Muscle of leg (tissue), 11 donors: Measurements from ENCODE around the gene FCRL6. TPM values are rescaled to one million over a fixed set of nuclear protein-coding genes. Genes with fewer than 3 reads are reported as not detected.

Source experiments
- DNase-seq: peaks from one replicate; pipeline ENCODE4 v3.0.0; 2013
- H3K27ac ChIP-seq: one replicate; pipeline ENCODE4 v1.5.1; 2013; ENCODE audit warnings: mild to moderate bottlenecking, low read length, control low read depth
- H3K27me3 ChIP-seq: one replicate; pipeline ENCODE4 v1.6.1; 2013; ENCODE audit warnings: low read length; ENCODE audit not compliant: control insufficient read depth, insufficient read depth
- H3K36me3 ChIP-seq: one replicate; pipeline ENCODE4 v1.6.1; 2013; ENCODE audit warnings: low read length; ENCODE audit not compliant: control insufficient read depth, insufficient read depth
- H3K4me1 ChIP-seq: one replicate; pipeline ENCODE4 v1.6.1; 2013; ENCODE audit warnings: low read length; ENCODE audit not compliant: control insufficient read depth, insufficient read depth
- H3K4me3 ChIP-seq: one replicate; pipeline ENCODE4 v1.5.1; 2013; ENCODE audit warnings: low read length, control low read depth
- H3K9me3 ChIP-seq: replicated peaks from 2 replicates; pipeline ENCODE4 v1.6.1; 2013; ENCODE audit warnings: low read depth, low read length; ENCODE audit not compliant: control insufficient read depth
- WGBS: methylation state at CpG from one replicate; pipeline ENCODE4 v1.1.5; 2013; ENCODE audit warnings: missing lambda C conversion rate; ENCODE audit not compliant: insufficient coverage; 5-methylcytosine and 5-hydroxymethylcytosine counted together
- polyA plus RNA-seq, 8 donors: library from polyadenylated mRNA; unstranded; fragments of 120-200 nt; gene quantifications; one replicate each; pipeline versions ENCODE4 v1.2.1 to v1.2.3, GENCODE V29; 2013; ENCODE audit warnings: inconsistent platforms in 1 of 8, low replicate concordance in 1 of 8; ENCODE audit not compliant: insufficient read length in 8 of 8, insufficient read depth in 1 of 8
- total RNA-seq: library from RNA; stranded (reverse); fragments of 120-200 nt; gene quantifications from one replicate; pipeline ENCODE4 v1.2.4, GENCODE V29; 2013

The FCRL6 gene
- total and polyA plus RNA-seq, 9 donors: 0.08 to 0.17 (median 0.11) TPM; not detected in 5

- Histone ChIP-seq H3K4me3 (no peak overlapping the region), H3K27me3 (no peaks in the 10 kb centered on the region), H3K4me1 (peaks cover 2% of the 10 kb centered on the region), H3K9me3 (no peaks in the 10 kb centered on the region), H3K27ac (no peak overlapping the region), H3K36me3 (peaks cover 4% of the 10 kb centered on the region)
- no peak for DNase-seq
- 43% methylated on average over 4 of the region's 8 CpGs for WGBS
Observed at GRCh38 chr1:159861218-159861617, 59.1 kb downstream of the FCRL6 start.

- H3K36me3 ChIP-seq: no peaks in the 10 kb centered on the region
- no peak for DNase-seq
- peaks cover 7% of the 10 kb centered on the region for H3K4me1 ChIP-seq
- no peak overlapping the region for H3K4me3 ChIP-seq
- WGBS: 54% methylated on average over 4 of the region's 5 CpGs
- H3K27ac ChIP-seq: no peak overlapping the region
- H3K9me3 ChIP-seq: no peaks in the 10 kb centered on the region
- no peaks in the 10 kb centered on the region for H3K27me3 ChIP-seq
Observed at GRCh38 chr1:159862031-159862430, 59.9 kb downstream of the FCRL6 start.

GRCh38 chr1:159862557-159862956 is 60.4 kb downstream of the FCRL6 start, which contains the start of gene VSIG8:
Gene VSIG8 (minus strand): TSS chr1:159862657. CDS start chr1:159862521, 136 bp downstream.
- DNase-seq: no peak
- peaks cover 12% of the 10 kb centered on the region for H3K4me1 ChIP-seq
- no peaks in the 10 kb centered on the region for H3K9me3 ChIP-seq
- H3K4me3 ChIP-seq: no peak within 1 kb of the TSS
- no peaks in the 10 kb centered on the region for H3K27me3 ChIP-seq
- 60% methylated on average over 1 of the region's 4 CpGs for WGBS
- H3K36me3 ChIP-seq: no peaks in the 10 kb centered on the region
- no peak within 1 kb of the TSS for H3K27ac ChIP-seq

- no peaks in the 10 kb centered on the region for H3K36me3 ChIP-seq
- peaks cover 24% of the 10 kb centered on the region for H3K4me1 ChIP-seq
- no peak overlapping the region for H3K4me3 ChIP-seq
- no peak overlapping the region for H3K27ac ChIP-seq
- no peaks in the 10 kb centered on the region for H3K27me3 ChIP-seq
- no peaks in the 10 kb centered on the region for H3K9me3 ChIP-seq
- DNase-seq: no peak
- 77% methylated on average over 2 of the region's 2 CpGs for WGBS
Observed at GRCh38 chr1:159864262-159864661, 62.1 kb downstream of the FCRL6 start.

Other genes starting within 250 kb of the FCRL6 start
- not detected for gene APCS, start 214.5 kb upstream of the FCRL6 start, total RNA-seq
- not detected for gene APCS, start 214.5 kb upstream of the FCRL6 start, polyA plus RNA-seq
- not detected for gene CRP, start 87.8 kb upstream of the FCRL6 start, total RNA-seq
- gene CRP, start 87.8 kb upstream of the FCRL6 start, polyA plus RNA-seq: not detected
- gene DUSP23, start 21.4 kb upstream of the FCRL6 start, total RNA-seq: 12.1 TPM
- 1 to 10 TPM; 5.2 to 8.5 (median 7.8) TPM for gene DUSP23, start 21.4 kb upstream of the FCRL6 start, polyA plus RNA-seq
- gene SLAMF8, start 24.5 kb downstream of the FCRL6 start, total RNA-seq: 0.27 TPM
- gene SLAMF8, start 24.5 kb downstream of the FCRL6 start, polyA plus RNA-seq: 1 to 10 TPM in 1 of 8 donors, under 1 TPM in 7; 0.19 to 1.5 (median 0.46) TPM
- gene VSIG8, start 60.3 kb downstream of the FCRL6 start, total RNA-seq: not detected
- not detected for gene VSIG8, start 60.3 kb downstream of the FCRL6 start, polyA plus RNA-seq
- 0.22 TPM for gene CFAP45, start 97.8 kb downstream of the FCRL6 start, total RNA-seq
- gene CFAP45, start 97.8 kb downstream of the FCRL6 start, polyA plus RNA-seq: under 1 TPM; 0.18 to 0.54 (median 0.44) TPM
- 84.2 TPM for gene TAGLN2, start 123.1 kb downstream of the FCRL6 start, total RNA-seq
- 100 to 1,000 TPM; 167 to 251 (median 202) TPM for gene TAGLN2, start 123.1 kb downstream of the FCRL6 start, polyA plus RNA-seq
- gene IGSF9, start 143.3 kb downstream of the FCRL6 start, total RNA-seq: 0.13 TPM
- 1 to 10 TPM in 3 of 8 donors, under 1 TPM in 5; 0.29 to 5.9 (median 0.73) TPM for gene IGSF9, start 143.3 kb downstream of the FCRL6 start, polyA plus RNA-seq
- gene SLAMF9, start 151.9 kb downstream of the FCRL6 start, total RNA-seq: not detected
- gene SLAMF9, start 151.9 kb downstream of the FCRL6 start, polyA plus RNA-seq: not detected
- 3.6 TPM for gene PIGM, start 229.6 kb downstream of the FCRL6 start, total RNA-seq
- gene PIGM, start 229.6 kb downstream of the FCRL6 start, polyA plus RNA-seq: 1 to 10 TPM; 4.3 to 6.6 (median 5.3) TPM